IMR-90 (cell line): ENCODE data around the gene GPR32. TPM values are rescaled to one million over a fixed set of nuclear protein-coding genes. Genes with fewer than 3 reads are reported as not detected.

ENCODE experiments used
- ATAC-seq: fragments of 200-7000 bp; cut with Tn5 transposase; 2 replicates; pipeline ENCODE4 v1.9.1; 2020; ENCODE audit warnings: low read depth, mild to moderate bottlenecking, moderate library complexity
- BruUV-seq: library from RNA; stranded (reverse); fragments of 400-500 nt; replicated peaks from 2 replicates; lab custom pipeline; 2021; lab: Mats Ljungman, UMichigan
- CTCF ChIA-PET: fragments of 300-600 bp; formaldehyde crosslinking; extraction: SDS; loops from one replicate; lab custom pipeline; 2021; ENCODE audit warnings: antibody characterized with exemption; lab: Yijun Ruan, JAX
- POLR2A ChIA-PET: fragments of 300-600 bp; sonication (Branson Sonifier 250); formaldehyde crosslinking; loops from one replicate; lab custom pipeline; 2022; ENCODE audit warnings: antibody characterized with exemption; ENCODE audit not compliant: unreplicated experiment; lab: Charles Lee
- DNase-seq: peaks from one replicate; pipeline ENCODE4 v3.0.0; 2013
- H2AFZ ChIP-seq: replicated peaks from 2 replicates; pipeline ENCODE3; 2013; ENCODE audit warnings: low read length, mild to moderate bottlenecking; ENCODE audit not compliant: poor library complexity
- H2AK5ac ChIP-seq: 2 replicates; pipeline ENCODE4 v1.6.1; 2013; ENCODE audit warnings: low read depth, low read length, inconsistent platforms
- H2AK9ac ChIP-seq: replicated peaks from 2 replicates; pipeline ENCODE3; 2013; ENCODE audit warnings: mild to moderate bottlenecking, low read depth, low read length, moderate library complexity; ENCODE audit not compliant: poor library complexity
- H2BK120ac ChIP-seq: 2 replicates; pipeline ENCODE4 v1.6.1; 2013; ENCODE audit warnings: low read depth, low read length, inconsistent platforms
- H2BK15ac ChIP-seq: 3 replicates; pipeline ENCODE4 v1.6.1; 2013; ENCODE audit warnings: low read depth, low read length, inconsistent platforms
- H2BK20ac ChIP-seq: 2 replicates; pipeline ENCODE4 v1.6.1; 2013; ENCODE audit warnings: low read depth, mild to moderate bottlenecking, inconsistent platforms, low read length, moderate library complexity
- H2BK5ac ChIP-seq: 2 replicates; pipeline ENCODE4 v1.6.1; 2013; ENCODE audit warnings: mild to moderate bottlenecking, low read depth, low read length, inconsistent platforms; ENCODE audit not compliant: poor library complexity, severe bottlenecking
- H3K14ac ChIP-seq: replicated peaks from 2 replicates; pipeline ENCODE4 v1.6.1; 2013; ENCODE audit warnings: low read depth, low read length, inconsistent platforms
- H3K18ac ChIP-seq: 2 replicates; pipeline ENCODE4 v1.6.1; 2013; ENCODE audit warnings: low read depth, low read length, control low read depth
- H3K23ac ChIP-seq: 2 replicates; pipeline ENCODE4 v1.6.1; 2013; ENCODE audit warnings: low read depth, low read length, inconsistent platforms
- H3K27ac ChIP-seq: 2 replicates; pipeline ENCODE4 v1.5.1; 2013; ENCODE audit warnings: mild to moderate bottlenecking, control low read depth, low read length; ENCODE audit not compliant: insufficient read depth
- H3K27me3 ChIP-seq: 2 replicates; pipeline ENCODE4 v1.6.1; 2013; ENCODE audit warnings: low read length; ENCODE audit not compliant: control insufficient read depth, insufficient read depth
- H3K36me3 ChIP-seq: 2 replicates; pipeline ENCODE4 v1.6.1; 2013; ENCODE audit warnings: low read length, mixed read lengths; ENCODE audit not compliant: control insufficient read depth, insufficient read depth
- H3K4ac ChIP-seq: 2 replicates; pipeline ENCODE4 v1.6.1; 2013; ENCODE audit warnings: low read depth, low read length, inconsistent platforms
- H3K4me1 ChIP-seq: 2 replicates; pipeline ENCODE4 v1.6.1; 2013; ENCODE audit warnings: low read length, mixed read lengths; ENCODE audit not compliant: control insufficient read depth, insufficient read depth
- H3K4me2 ChIP-seq: 2 replicates; pipeline ENCODE4 v1.6.1; 2013; ENCODE audit warnings: low read depth, mild to moderate bottlenecking, control low read depth, low read length, moderate library complexity
- H3K4me3 ChIP-seq: 2 replicates; pipeline ENCODE4 v1.5.1; 2013; ENCODE audit warnings: low read depth, mild to moderate bottlenecking, control low read depth, low read length, moderate library complexity; ENCODE audit not compliant: insufficient read depth
- H3K56ac ChIP-seq: 2 replicates; pipeline ENCODE4 v1.6.1; 2013; ENCODE audit warnings: low read length, inconsistent platforms; ENCODE audit not compliant: insufficient read depth; ENCODE audit errors: extremely low read depth
- H3K79me1 ChIP-seq, 2 experiments: 2 replicates each; pipeline ENCODE4 v1.6.1; 2013; ENCODE audit warnings: low read length in 2 of 2, inconsistent platforms in 1 of 2, low read depth in 1 of 2
- H3K9ac ChIP-seq: 2 replicates; pipeline ENCODE4 v1.6.1; 2013; ENCODE audit warnings: low read depth, low read length, control low read depth
- H3K9me1 ChIP-seq: 2 replicates; pipeline ENCODE4 v1.6.1; 2013; ENCODE audit warnings: low read length, inconsistent platforms; ENCODE audit not compliant: insufficient read depth
- H3K9me3 ChIP-seq: 2 replicates; pipeline ENCODE4 v1.6.1; 2013; ENCODE audit warnings: low read length; ENCODE audit not compliant: control insufficient read depth, insufficient read depth
- H4K20me1 ChIP-seq: 2 replicates; pipeline ENCODE4 v1.6.1; 2013; ENCODE audit warnings: low read length, inconsistent platforms; ENCODE audit not compliant: insufficient read depth
- H4K5ac ChIP-seq: 2 replicates; pipeline ENCODE4 v1.6.1; 2013; ENCODE audit warnings: mild to moderate bottlenecking, low read depth, low read length, control low read depth
- H4K8ac ChIP-seq, 2 experiments: 2 replicates each; pipeline ENCODE4 v1.6.1; 2013; ENCODE audit warnings: low read depth in 2 of 2, low read length in 2 of 2, control low read depth in 1 of 2, inconsistent platforms in 1 of 2
- H4K91ac ChIP-seq: 2 replicates; pipeline ENCODE4 v1.6.1; 2013; ENCODE audit warnings: low read depth, low read length, inconsistent platforms; ENCODE audit not compliant: insufficient read depth
- CEBPB ChIP-seq: IDR thresholded peaks from 2 replicates; pipeline ENCODE4 v1.6.1; 2012; ENCODE audit warnings: low read depth, low read length, improper control_type of control experiment
- CHD1 ChIP-seq: IDR thresholded peaks from 2 replicates; pipeline ENCODE4 v1.6.1; 2012; ENCODE audit warnings: low read depth, low read length, improper control_type of control experiment
- FOS ChIP-seq: fragments of 150-350 bp; IDR thresholded peaks from 2 replicates; pipeline ENCODE4 v1.6.1; 2016; ENCODE audit warnings: low read depth, low read length
- MAFK ChIP-seq: IDR thresholded peaks from 2 replicates; pipeline ENCODE4 v1.6.1; 2012; ENCODE audit warnings: low read depth, low read length, improper control_type of control experiment
- MAZ ChIP-seq: IDR thresholded peaks from 2 replicates; pipeline ENCODE4 v1.6.1; 2012; ENCODE audit warnings: low read depth, mild to moderate bottlenecking, low read length, improper control_type of control experiment, moderate library complexity, borderline replicate concordance
- MXI1 ChIP-seq: IDR thresholded peaks from 2 replicates; pipeline ENCODE4 v1.6.1; 2012; ENCODE audit warnings: low read depth, mild to moderate bottlenecking, low read length, moderate library complexity, borderline replicate concordance
- POLR2A ChIP-seq: IDR thresholded peaks from 2 replicates; pipeline ENCODE4 v1.6.1; 2012; ENCODE audit warnings: mild to moderate bottlenecking, low read depth, low read length
- RAD21 ChIP-seq: IDR thresholded peaks from 2 replicates; pipeline ENCODE4 v1.6.1; 2012; ENCODE audit warnings: low read length, improper control_type of control experiment
- RCOR1 ChIP-seq: IDR thresholded peaks from 2 replicates; pipeline ENCODE4 v1.6.1; 2012; ENCODE audit warnings: mild to moderate bottlenecking, low read length, improper control_type of control experiment; ENCODE audit not compliant: insufficient replicate concordance
- RFX5 ChIP-seq: IDR thresholded peaks from 2 replicates; pipeline ENCODE4 v1.8.0; 2012; ENCODE audit warnings: low read depth, mild to moderate bottlenecking, low read length, moderate library complexity
- SMC3 ChIP-seq: fragments of 150-350 bp; IDR thresholded peaks from 2 replicates; pipeline ENCODE4 v1.6.1; 2016; ENCODE audit warnings: low read depth, mild to moderate bottlenecking, antibody characterized with exemption, low read length, moderate library complexity
- WGBS, 2 experiments: methylation state at CpG; one replicate each; pipeline versions ENCODE4 v1.1.5 to v1.1.7; 2013; ENCODE audit warnings: missing lambda C conversion rate in 2 of 2; ENCODE audit not compliant: insufficient read length in 1 of 2; ENCODE audit errors: extremely low coverage in 2 of 2; 5-methylcytosine and 5-hydroxymethylcytosine counted together
- dilution Hi-C: fragments of 300-500 bp; cut with HindIII; formaldehyde crosslinking; loops from one replicate; pipeline ENCODE4 v1.14.3; 2018; ENCODE audit warnings: low sequenced_read_pairs; ENCODE audit not compliant: unreplicated experiment
- in situ Hi-C: fragments of 300-500 bp; cut with MboI; formaldehyde crosslinking; loops from 3 replicates; pipeline ENCODE4 v1.14.3; 2019; ENCODE audit warnings: low sequenced_read_pairs, inconsistent platforms, mixed read lengths
- intact Hi-C: fragments of 100-400 bp; cut with micrococcal nuclease; formaldehyde crosslinking; loops from 2 replicates; pipeline ENCODE4 v1.10.0; 2022
- polyA plus RNA-seq, 3 experiments: library from polyadenylated mRNA; depleted of rRNA; stranded (reverse); fragments of >200 nt; gene quantifications; 2 replicates each; pipeline ENCODE4 v1.2.3, GENCODE V29; 2012; ENCODE audit warnings: low replicate concordance in 1 of 3
- total RNA-seq: library from RNA; depleted of rRNA; stranded (reverse); fragments of >200 nt; gene quantifications from 2 replicates; pipeline ENCODE4 v1.2.3, GENCODE V29; 2012
- TF ChIP-seq, protein P1 (sequence below): conservative IDR thresholded peaks from 2 replicates; pipeline ENCODE4 v1.5.1; 2012; ENCODE audit warnings: mild to moderate bottlenecking, low read depth, low read length, improper control_type of control experiment
- TF ChIP-seq, protein P2 (sequence below): fragments of 150-350 bp; IDR thresholded peaks from 2 replicates; pipeline ENCODE4 v1.6.1; 2016; ENCODE audit warnings: low read depth, mild to moderate bottlenecking, low read length, moderate library complexity, borderline replicate concordance

GPR32 gene
- total and polyA plus RNA-seq, 2 of the 4 experiments (the other 2 are of a cell fraction), result not detected

GRCh38 chr19:50725911-50726230 lies 44.4 kb upstream of the GPR32 start:
- intact Hi-C loops, result loop anchor here (10.0 kb wide), 1 partner anchor 379 kb away; the partner anchor contains the start of gene CTU1
- Histone ChIP-seq H2AFZ (no peak overlapping the region), H4K5ac (no peak overlapping the region), H4K20me1 (0 out of 2 replicates have a peak, but pooled peaks cover 6% of the 10 kb centered on the region), H3K18ac (no peak overlapping the region), H3K9ac (peak overlapping the region; percentile 84), H2AK9ac (peak overlapping the region; percentile 92), H3K23ac (0 out of 2 replicates have a peak overlapping the region, but pooled peaks have one; percentile 45), H3K9me3 (no peaks in the 10 kb centered on the region), H3K4me2 (peak overlapping the region; percentile 69), H3K36me3 (peaks cover 2% of the 10 kb centered on the region), H4K91ac (no peak overlapping the region), H2BK20ac (no peak overlapping the region), H3K27me3 (no peaks in the 10 kb centered on the region), H3K27ac (peak overlapping the region; percentile 83; the same call in 1 of the 2 replicates), H3K14ac (0 out of 2 replicates have a peak overlapping the region, but pooled peaks have one; percentile 90), H3K9me1 (peaks cover 25% of the 10 kb centered on the region), H4K8ac (peak overlapping the region; percentile 38 to 80; a peak in 1 of 4 replicates), H2BK15ac (no peak overlapping the region), H3K4ac (peak overlapping the region; percentile 39), H3K56ac (no peak overlapping the region; the same call in 1 of the 2 replicates), H3K79me1 (peaks cover 18 to 44% of the 10 kb centered on the region in 2 experiments), H2BK120ac (no peak overlapping the region), H2AK5ac (peak overlapping the region; percentile 84), H3K4me1 (peaks cover 17% of the 10 kb centered on the region), H2BK5ac (no peak overlapping the region), H3K4me3 (peak overlapping the region; percentile 70; the same call in 1 of the 2 replicates)
- ChIA-PET POLR2A (no interaction called here), CTCF (no interaction called here)
- DNase-seq, result no peak
- WGBS, 2 experiments, result 100% methylated on average over 1 of the region's 9 CpGs; no CpG with 5 or more reads in 1 of the 2 experiments
- no peak for ATAC-seq
- dilution Hi-C loops, result no loop called here
- in situ Hi-C loops, result no loop called here
- TF ChIP-seq CEBPB (no peak), FOS (no peak), RCOR1 (no peak), MAFK (no peak), CHD1 (no peak), MAZ (no peak), POLR2A (no peak), SMC3 (no peak), MXI1 (no peak), RFX5 (no peak), RAD21 (no peak)
- TF ChIP-seq, protein P1, sequence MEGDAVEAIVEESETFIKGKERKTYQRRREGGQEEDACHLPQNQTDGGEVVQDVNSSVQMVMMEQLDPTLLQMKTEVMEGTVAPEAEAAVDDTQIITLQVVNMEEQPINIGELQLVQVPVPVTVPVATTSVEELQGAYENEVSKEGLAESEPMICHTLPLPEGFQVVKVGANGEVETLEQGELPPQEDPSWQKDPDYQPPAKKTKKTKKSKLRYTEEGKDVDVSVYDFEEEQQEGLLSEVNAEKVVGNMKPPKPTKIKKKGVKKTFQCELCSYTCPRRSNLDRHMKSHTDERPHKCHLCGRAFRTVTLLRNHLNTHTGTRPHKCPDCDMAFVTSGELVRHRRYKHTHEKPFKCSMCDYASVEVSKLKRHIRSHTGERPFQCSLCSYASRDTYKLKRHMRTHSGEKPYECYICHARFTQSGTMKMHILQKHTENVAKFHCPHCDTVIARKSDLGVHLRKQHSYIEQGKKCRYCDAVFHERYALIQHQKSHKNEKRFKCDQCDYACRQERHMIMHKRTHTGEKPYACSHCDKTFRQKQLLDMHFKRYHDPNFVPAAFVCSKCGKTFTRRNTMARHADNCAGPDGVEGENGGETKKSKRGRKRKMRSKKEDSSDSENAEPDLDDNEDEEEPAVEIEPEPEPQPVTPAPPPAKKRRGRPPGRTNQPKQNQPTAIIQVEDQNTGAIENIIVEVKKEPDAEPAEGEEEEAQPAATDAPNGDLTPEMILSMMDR, result no peak
- TF ChIP-seq, protein P2, sequence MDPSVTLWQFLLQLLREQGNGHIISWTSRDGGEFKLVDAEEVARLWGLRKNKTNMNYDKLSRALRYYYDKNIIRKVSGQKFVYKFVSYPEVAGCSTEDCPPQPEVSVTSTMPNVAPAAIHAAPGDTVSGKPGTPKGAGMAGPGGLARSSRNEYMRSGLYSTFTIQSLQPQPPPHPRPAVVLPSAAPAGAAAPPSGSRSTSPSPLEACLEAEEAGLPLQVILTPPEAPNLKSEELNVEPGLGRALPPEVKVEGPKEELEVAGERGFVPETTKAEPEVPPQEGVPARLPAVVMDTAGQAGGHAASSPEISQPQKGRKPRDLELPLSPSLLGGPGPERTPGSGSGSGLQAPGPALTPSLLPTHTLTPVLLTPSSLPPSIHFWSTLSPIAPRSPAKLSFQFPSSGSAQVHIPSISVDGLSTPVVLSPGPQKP, result no peak
- BruUV-seq, result no TSS peak
